ENCODE measurements around the gene TAS2R10. TPM values are rescaled to one million over a fixed set of nuclear protein-coding genes. Genes with fewer than 3 reads are reported as not detected.

The TAS2R10 gene
- total RNA-seq, 1 donor from 2014 or later: 0.27 TPM

DNA sequence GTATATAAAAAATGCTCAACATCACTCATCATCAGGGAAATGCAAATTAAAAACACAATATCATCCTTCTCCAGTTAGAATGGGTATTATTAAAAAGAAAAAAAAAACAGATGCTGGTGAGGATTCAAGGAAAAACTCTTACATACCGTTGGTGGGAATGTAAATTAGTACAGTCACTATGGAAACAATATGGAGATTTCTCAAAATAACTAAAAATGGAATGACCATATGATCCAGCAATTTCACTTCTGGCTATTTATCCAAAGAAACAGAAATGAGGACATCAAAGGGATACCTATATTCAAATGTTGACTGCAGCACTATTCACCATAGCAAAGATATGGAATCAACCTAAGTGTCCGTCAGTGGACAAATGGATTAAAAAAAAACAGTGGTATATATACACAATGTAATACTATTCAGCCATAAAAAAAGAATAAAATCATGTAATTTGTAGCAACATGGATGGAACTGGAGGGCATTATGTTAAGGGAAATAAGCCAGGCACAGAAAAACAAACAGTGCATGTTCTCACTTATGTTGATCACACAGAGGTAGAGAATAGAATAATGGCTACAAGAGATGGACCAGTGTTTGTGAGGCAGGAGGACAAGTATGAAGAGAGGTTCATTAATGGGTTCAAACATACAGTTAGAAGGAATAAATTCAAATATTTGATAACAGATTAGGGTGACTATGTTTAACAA is 37.5 kb upstream of the TAS2R10 start:
- no peaks in the 10 kb centered on the region for H3K27me3 Mint-ChIP-seq (ENCODE audit: low read depth, unreplicated experiment)
- H3K27ac Mint-ChIP-seq (ENCODE audit: unreplicated experiment): no peak overlapping the region
- Histone ChIP-seq H3K4me2 (ENCODE audit: low read length) (no peak overlapping the region), H3K27me3 (ENCODE audit: insufficient read depth, low read length) (no peaks in the 10 kb centered on the region), H3K9ac (ENCODE audit: low read length) (no peak overlapping the region), H3K27ac (ENCODE audit: low read depth, low read length) (no peak overlapping the region), H3K36me3 (ENCODE audit: insufficient read depth, low read length) (no peaks in the 10 kb centered on the region), H4K20me1 (ENCODE audit: insufficient read depth, low read length) (no peaks in the 10 kb centered on the region), H3K9me3 (ENCODE audit: insufficient read depth, low read depth, low read length) (no peaks in the 10 kb centered on the region), H3K79me2 (ENCODE audit: insufficient read depth, low read length) (no peaks in the 10 kb centered on the region), H3K4me1 (ENCODE audit: insufficient read depth, low read length) (no peaks in the 10 kb centered on the region), H2AFZ (ENCODE audit: low read depth, low read length) (no peak overlapping the region), H3K4me3 (ENCODE audit: insufficient read depth, low read depth, low read length) (no peak overlapping the region)
- no peak overlapping the region for H3K4me3 Mint-ChIP-seq (ENCODE audit: unreplicated experiment)
- H3K4me1 Mint-ChIP-seq (ENCODE audit: low read depth, unreplicated experiment): no peaks in the 10 kb centered on the region
- no peak for FAIRE-seq
- DNase-seq (ENCODE audit: low read depth): no peak
- peaks cover 6% of the 10 kb centered on the region for H3K36me3 Mint-ChIP-seq (ENCODE audit: low read depth, unreplicated experiment)
- no peak for TF ChIP-seq EZH2 (IDR thresholded peaks at IDR 0.05; ENCODE audit: insufficient read depth, low read length)
- TF ChIP-seq, protein P1, sequence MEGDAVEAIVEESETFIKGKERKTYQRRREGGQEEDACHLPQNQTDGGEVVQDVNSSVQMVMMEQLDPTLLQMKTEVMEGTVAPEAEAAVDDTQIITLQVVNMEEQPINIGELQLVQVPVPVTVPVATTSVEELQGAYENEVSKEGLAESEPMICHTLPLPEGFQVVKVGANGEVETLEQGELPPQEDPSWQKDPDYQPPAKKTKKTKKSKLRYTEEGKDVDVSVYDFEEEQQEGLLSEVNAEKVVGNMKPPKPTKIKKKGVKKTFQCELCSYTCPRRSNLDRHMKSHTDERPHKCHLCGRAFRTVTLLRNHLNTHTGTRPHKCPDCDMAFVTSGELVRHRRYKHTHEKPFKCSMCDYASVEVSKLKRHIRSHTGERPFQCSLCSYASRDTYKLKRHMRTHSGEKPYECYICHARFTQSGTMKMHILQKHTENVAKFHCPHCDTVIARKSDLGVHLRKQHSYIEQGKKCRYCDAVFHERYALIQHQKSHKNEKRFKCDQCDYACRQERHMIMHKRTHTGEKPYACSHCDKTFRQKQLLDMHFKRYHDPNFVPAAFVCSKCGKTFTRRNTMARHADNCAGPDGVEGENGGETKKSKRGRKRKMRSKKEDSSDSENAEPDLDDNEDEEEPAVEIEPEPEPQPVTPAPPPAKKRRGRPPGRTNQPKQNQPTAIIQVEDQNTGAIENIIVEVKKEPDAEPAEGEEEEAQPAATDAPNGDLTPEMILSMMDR (IDR thresholded peaks at IDR 0.05; ENCODE audit: insufficient read depth, low read depth, low read length): no peak
- H3K9me3 Mint-ChIP-seq (ENCODE audit: unreplicated experiment): peaks cover 5% of the 10 kb centered on the region

DNA sequence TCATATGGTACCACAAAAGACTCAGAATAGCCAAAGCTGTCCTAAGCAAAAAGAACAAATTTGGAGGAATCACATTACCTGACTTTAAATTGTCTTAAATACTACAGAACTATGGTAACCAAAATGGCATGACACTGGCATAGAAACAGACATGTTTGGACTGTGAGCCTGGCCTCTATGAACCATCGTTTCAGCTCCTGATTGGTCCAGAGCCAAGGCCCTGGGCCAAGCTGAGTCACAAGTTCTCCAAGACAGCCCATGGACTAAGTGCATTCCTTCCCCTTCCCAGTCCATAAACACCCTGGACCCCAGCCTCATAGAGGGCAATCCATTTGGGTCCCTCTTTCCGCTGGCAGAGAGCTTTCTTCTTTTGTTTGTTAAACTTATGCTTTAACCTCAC is 35.2 kb upstream of the TAS2R10 start:
- peaks cover 1% of the 10 kb centered on the region for H3K9me3 ChIP-seq (ENCODE audit: insufficient read depth, low read depth, low read length)
- H3K4me3 Mint-ChIP-seq (ENCODE audit: unreplicated experiment): no peak overlapping the region
- no peak overlapping the region for H2AFZ ChIP-seq (ENCODE audit: low read depth, low read length)
- H3K79me2 ChIP-seq (ENCODE audit: insufficient read depth, low read length): no peaks in the 10 kb centered on the region
- no peaks in the 10 kb centered on the region for H3K27me3 ChIP-seq (ENCODE audit: insufficient read depth, low read length)
- no peak overlapping the region for H3K27ac ChIP-seq (ENCODE audit: low read depth, low read length)
- H3K36me3 ChIP-seq (ENCODE audit: insufficient read depth, low read length): no peaks in the 10 kb centered on the region
- TF ChIP-seq EZH2 (IDR thresholded peaks at IDR 0.05; ENCODE audit: insufficient read depth, low read length): no peak
- TF ChIP-seq, protein P1 (IDR thresholded peaks at IDR 0.05; ENCODE audit: insufficient read depth, low read depth, low read length): no peak
- H3K27me3 Mint-ChIP-seq (ENCODE audit: low read depth, unreplicated experiment): no peaks in the 10 kb centered on the region
- H3K36me3 Mint-ChIP-seq (ENCODE audit: low read depth, unreplicated experiment): peaks cover 20% of the 10 kb centered on the region
- H3K4me1 Mint-ChIP-seq (ENCODE audit: low read depth, unreplicated experiment): no peaks in the 10 kb centered on the region
- H3K4me1 ChIP-seq (ENCODE audit: insufficient read depth, low read length): no peaks in the 10 kb centered on the region
- H3K9me3 Mint-ChIP-seq (ENCODE audit: unreplicated experiment): peaks cover 18% of the 10 kb centered on the region
- no peaks in the 10 kb centered on the region for H4K20me1 ChIP-seq (ENCODE audit: insufficient read depth, low read length)
- no peak overlapping the region for H3K4me3 ChIP-seq (ENCODE audit: insufficient read depth, low read depth, low read length)
- DNase-seq (ENCODE audit: low read depth): peak; percentile 7
- H3K9ac ChIP-seq (ENCODE audit: low read length): no peak overlapping the region
- H3K4me2 ChIP-seq (ENCODE audit: low read length): no peak overlapping the region
- no peak overlapping the region for H3K27ac Mint-ChIP-seq (ENCODE audit: unreplicated experiment)
- no peak for FAIRE-seq

DNA sequence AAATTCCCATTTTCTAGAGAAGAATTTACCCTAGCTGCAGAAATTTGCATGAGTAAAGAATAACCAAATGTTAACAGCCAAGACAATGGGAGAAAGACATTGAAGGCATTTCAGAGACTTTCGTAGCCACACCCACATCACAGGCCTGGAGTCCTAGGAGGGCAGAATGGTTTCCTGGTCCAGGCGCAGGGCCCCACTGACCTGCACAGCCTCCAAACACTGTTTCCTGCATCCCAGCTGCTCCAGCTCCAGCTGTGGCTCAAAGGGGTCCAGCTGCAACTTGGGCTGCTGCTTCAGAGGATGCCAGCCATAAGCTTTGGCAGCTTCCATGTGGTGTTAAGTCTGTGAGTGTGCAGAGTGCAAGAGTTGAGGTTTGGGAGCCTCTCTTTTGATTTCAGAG is 29.6 kb upstream of the TAS2R10 start:
- Mint-ChIP-seq H3K4me3 (ENCODE audit: unreplicated experiment) (no peak overlapping the region), H3K4me1 (ENCODE audit: low read depth, unreplicated experiment) (no peaks in the 10 kb centered on the region), H3K9me3 (ENCODE audit: unreplicated experiment) (peaks cover 24% of the 10 kb centered on the region), H3K36me3 (ENCODE audit: low read depth, unreplicated experiment) (peaks cover 21% of the 10 kb centered on the region), H3K27me3 (ENCODE audit: low read depth, unreplicated experiment) (no peaks in the 10 kb centered on the region), H3K27ac (ENCODE audit: unreplicated experiment) (no peak overlapping the region)
- FAIRE-seq (no peak), DNase-seq (ENCODE audit: low read depth) (no peak)
- Histone ChIP-seq H3K4me3 (ENCODE audit: insufficient read depth, low read depth, low read length) (no peak overlapping the region), H3K79me2 (ENCODE audit: insufficient read depth, low read length) (no peaks in the 10 kb centered on the region), H3K36me3 (ENCODE audit: insufficient read depth, low read length) (no peaks in the 10 kb centered on the region), H3K27ac (ENCODE audit: low read depth, low read length) (no peak overlapping the region), H3K4me1 (ENCODE audit: insufficient read depth, low read length) (no peaks in the 10 kb centered on the region), H3K27me3 (ENCODE audit: insufficient read depth, low read length) (no peaks in the 10 kb centered on the region), H3K4me2 (ENCODE audit: low read length) (no peak overlapping the region), H3K9ac (ENCODE audit: low read length) (no peak overlapping the region), H3K9me3 (ENCODE audit: insufficient read depth, low read depth, low read length) (peaks cover 8% of the 10 kb centered on the region), H2AFZ (ENCODE audit: low read depth, low read length) (no peak overlapping the region), H4K20me1 (ENCODE audit: insufficient read depth, low read length) (peaks cover 11% of the 10 kb centered on the region)
- TF ChIP-seq, protein P1 (IDR thresholded peaks at IDR 0.05; ENCODE audit: insufficient read depth, low read depth, low read length): no peak
- no peak for TF ChIP-seq EZH2 (IDR thresholded peaks at IDR 0.05; ENCODE audit: insufficient read depth, low read length)

Data from astrocyte (in vitro differentiated cells and primary cell).